Esophagus squamous epithelium (tissue), 4 donors: ENCODE measurements around the gene NUP133.

ENCODE experiments used
- CTCF ChIP-seq, 6 experiments: fragments of 450-650 bp in 4 of 6; fragments of 200-600 bp in 2 of 6; sonication (generic) in 2 of 6; IDR thresholded peaks; one replicate each; pipeline ENCODE4 v1.5.1; 2016 to 2019; ENCODE audit warnings: antibody characterized with exemption in 6 of 6, mild to moderate bottlenecking in 4 of 6, moderate library complexity in 4 of 6
- POLR2A ChIP-seq, 4 donors: fragments of 450-650 bp; IDR thresholded peaks; one replicate each; pipeline ENCODE4 v1.6.1; 2017; ENCODE audit warnings: antibody characterized with exemption in 4 of 4, mild to moderate bottlenecking in 4 of 4, moderate library complexity in 3 of 4

- no peak for TF ChIP-seq CTCF (IDR thresholded peaks at IDR 0.05)
- TF ChIP-seq POLR2A (IDR thresholded peaks at IDR 0.05): no peak
Observed at GRCh38 chr1:229457436-229457835, 50.7 kb downstream of the NUP133 start.
